ENCODE results near the gene C6orf89. TPM values are rescaled to one million over a fixed set of nuclear protein-coding genes. Genes with fewer than 3 reads are reported as not detected.
A peak's percentile ranks its signal among the peaks of the same experiment; 100 is the strongest.

C6orf89 gene
- total and polyA plus RNA-seq, 10 donors, result 5.7 to 49.8 (median 34.7) TPM

GRCh38 chr6:36949636-36950035 lies 63.9 kb downstream of the C6orf89 start:
- no peaks in the 10 kb centered on the region for H3K9me3 ChIP-seq
- no peak overlapping the region for H3K4me3 ChIP-seq
- H3K4me1 ChIP-seq, result peaks cover 0 to 25% (median 8%) of the 10 kb centered on the region in 6 donors
- H3K27me3 ChIP-seq (replicated peaks in 1 of 7), result peaks cover 0 to 4% (median 0%) of the 10 kb centered on the region in 7 donors
- WGBS, 5 donors, result 78 to 94% (median 83%) methylated on average over 3 of the region's 3 CpGs
- intact Hi-C loops (cut with DNase I; ENCODE audit: low total_unique reads), result no loop called here
- TF ChIP-seq CTCF (IDR thresholded peaks at IDR 0.05 in 8 of 11, conservative IDR thresholded peaks at IDR 0.05 in 3 of 11) (no peak), POLR2A (IDR thresholded peaks at IDR 0.05) (no peak), POLR2AphosphoS5 (IDR thresholded peaks at IDR 0.05) (no peak)
- H3K36me3 ChIP-seq, result no peaks in the 10 kb centered on the region
- no peak for DNase-seq
- H3K27ac ChIP-seq, result no peak overlapping the region

GRCh38 chr6:36953931-36954261 lies 68.1 kb downstream of the C6orf89 start:
- 67 to 87% (median 68%) methylated on average over 1 of the region's 1 CpG for WGBS, 5 donors
- intact Hi-C loops (cut with DNase I; ENCODE audit: low total_unique reads), result no loop called here
- H3K36me3 ChIP-seq, result no peaks in the 10 kb centered on the region
- H3K27ac ChIP-seq, result no peak overlapping the region
- H3K4me3 ChIP-seq, result no peak overlapping the region
- peak; percentile 27 for DNase-seq
- H3K4me1 ChIP-seq, result peaks cover 0 to 29% (median 14%) of the 10 kb centered on the region in 6 donors
- no peak for TF ChIP-seq POLR2A (IDR thresholded peaks at IDR 0.05)
- no peak for TF ChIP-seq CTCF (IDR thresholded peaks at IDR 0.05 in 8 of 11, conservative IDR thresholded peaks at IDR 0.05 in 3 of 11)
- TF ChIP-seq POLR2AphosphoS5 (IDR thresholded peaks at IDR 0.05), result no peak
- peaks cover 0 to 14% (median 0%) of the 10 kb centered on the region in 7 donors for H3K27me3 ChIP-seq (replicated peaks in 1 of 7)
- no peaks in the 10 kb centered on the region for H3K9me3 ChIP-seq

GRCh38 chr6:36954262-36954931 lies 68.6 kb downstream of the C6orf89 start, which contains the start of gene PI16:
TSS of gene PI16 (plus strand) at chr6:36954738. CDS start at chr6:36954761, 23 bp downstream.
- peak within 1 kb of the TSS in 1 of 8 donors; percentile 34 for H3K4me3 ChIP-seq
- H3K4me1 ChIP-seq, result peaks cover 0 to 29% (median 14%) of the 10 kb centered on the region in 6 donors
- WGBS, 5 donors, result 38 to 52% (median 50%) methylated on average over 12 to 14 of the region's 14 CpGs
- intact Hi-C loops (cut with DNase I; ENCODE audit: low total_unique reads), result no loop called here
- no peaks in the 10 kb centered on the region for H3K9me3 ChIP-seq
- peaks cover 0 to 14% (median 0%) of the 10 kb centered on the region in 7 donors for H3K27me3 ChIP-seq (replicated peaks in 1 of 7)
- H3K27ac ChIP-seq, result no peak within 1 kb of the TSS
- no peak for TF ChIP-seq POLR2A (IDR thresholded peaks at IDR 0.05)
- H3K36me3 ChIP-seq, result no peaks in the 10 kb centered on the region
- DNase-seq, result peak; percentile 51

GRCh38 chr6:36955136-36955535 lies 69.4 kb downstream of the C6orf89 start:
- Histone ChIP-seq H3K4me3 (peak overlapping the region in 1 of 8 donors; percentile 34), H3K36me3 (no peaks in the 10 kb centered on the region), H3K27me3 (replicated peaks in 1 of 7) (peaks cover 0 to 14% (median 0%) of the 10 kb centered on the region in 7 donors), H3K4me1 (peaks cover 0 to 29% (median 14%) of the 10 kb centered on the region in 6 donors), H3K9me3 (no peaks in the 10 kb centered on the region), H3K27ac (no peak overlapping the region)
- WGBS, 5 donors, result 26 to 48% (median 40%) methylated on average over 6 of the region's 6 CpGs
- intact Hi-C loops (cut with DNase I; ENCODE audit: low total_unique reads), result no loop called here
- DNase-seq, result peak; percentile 51
- TF ChIP-seq POLR2AphosphoS5 (IDR thresholded peaks at IDR 0.05), result no peak
- TF ChIP-seq POLR2A (IDR thresholded peaks at IDR 0.05), result no peak
- no peak for TF ChIP-seq CTCF (IDR thresholded peaks at IDR 0.05 in 8 of 11, conservative IDR thresholded peaks at IDR 0.05 in 3 of 11)
